ENCODE measurements around the gene ITGA11.

- TF ChIP-seq, protein P1, sequence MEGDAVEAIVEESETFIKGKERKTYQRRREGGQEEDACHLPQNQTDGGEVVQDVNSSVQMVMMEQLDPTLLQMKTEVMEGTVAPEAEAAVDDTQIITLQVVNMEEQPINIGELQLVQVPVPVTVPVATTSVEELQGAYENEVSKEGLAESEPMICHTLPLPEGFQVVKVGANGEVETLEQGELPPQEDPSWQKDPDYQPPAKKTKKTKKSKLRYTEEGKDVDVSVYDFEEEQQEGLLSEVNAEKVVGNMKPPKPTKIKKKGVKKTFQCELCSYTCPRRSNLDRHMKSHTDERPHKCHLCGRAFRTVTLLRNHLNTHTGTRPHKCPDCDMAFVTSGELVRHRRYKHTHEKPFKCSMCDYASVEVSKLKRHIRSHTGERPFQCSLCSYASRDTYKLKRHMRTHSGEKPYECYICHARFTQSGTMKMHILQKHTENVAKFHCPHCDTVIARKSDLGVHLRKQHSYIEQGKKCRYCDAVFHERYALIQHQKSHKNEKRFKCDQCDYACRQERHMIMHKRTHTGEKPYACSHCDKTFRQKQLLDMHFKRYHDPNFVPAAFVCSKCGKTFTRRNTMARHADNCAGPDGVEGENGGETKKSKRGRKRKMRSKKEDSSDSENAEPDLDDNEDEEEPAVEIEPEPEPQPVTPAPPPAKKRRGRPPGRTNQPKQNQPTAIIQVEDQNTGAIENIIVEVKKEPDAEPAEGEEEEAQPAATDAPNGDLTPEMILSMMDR (conservative IDR thresholded peaks at IDR 0.05 in 1 of 2, IDR thresholded peaks at IDR 0.05 in 1 of 2; ENCODE audit: low read depth in 1 of 2, low read length in 2 of 2) = no peak
- TF ChIP-seq EZH2 (IDR thresholded peaks at IDR 0.05; ENCODE audit: low read length, missing control alignments) = no peak
These were observed 17.8 kb downstream of the ITGA11 start for GRCh38 chr15:68414206-68414555.

Measured in fibroblast of lung (primary cell).